ENCODE measurements around the gene HHIPL2.

GRCh38 chr1:222555992-222556615 is 8.2 kb upstream of the HHIPL2 start:
- TF ChIP-seq, protein P1, sequence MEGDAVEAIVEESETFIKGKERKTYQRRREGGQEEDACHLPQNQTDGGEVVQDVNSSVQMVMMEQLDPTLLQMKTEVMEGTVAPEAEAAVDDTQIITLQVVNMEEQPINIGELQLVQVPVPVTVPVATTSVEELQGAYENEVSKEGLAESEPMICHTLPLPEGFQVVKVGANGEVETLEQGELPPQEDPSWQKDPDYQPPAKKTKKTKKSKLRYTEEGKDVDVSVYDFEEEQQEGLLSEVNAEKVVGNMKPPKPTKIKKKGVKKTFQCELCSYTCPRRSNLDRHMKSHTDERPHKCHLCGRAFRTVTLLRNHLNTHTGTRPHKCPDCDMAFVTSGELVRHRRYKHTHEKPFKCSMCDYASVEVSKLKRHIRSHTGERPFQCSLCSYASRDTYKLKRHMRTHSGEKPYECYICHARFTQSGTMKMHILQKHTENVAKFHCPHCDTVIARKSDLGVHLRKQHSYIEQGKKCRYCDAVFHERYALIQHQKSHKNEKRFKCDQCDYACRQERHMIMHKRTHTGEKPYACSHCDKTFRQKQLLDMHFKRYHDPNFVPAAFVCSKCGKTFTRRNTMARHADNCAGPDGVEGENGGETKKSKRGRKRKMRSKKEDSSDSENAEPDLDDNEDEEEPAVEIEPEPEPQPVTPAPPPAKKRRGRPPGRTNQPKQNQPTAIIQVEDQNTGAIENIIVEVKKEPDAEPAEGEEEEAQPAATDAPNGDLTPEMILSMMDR (IDR thresholded peaks at IDR 0.05): no peak
- no peak for TF ChIP-seq POLR2A (IDR thresholded peaks at IDR 0.05)
- TF ChIP-seq EP300 (IDR thresholded peaks at IDR 0.05): no peak
- TF ChIP-seq POLR2AphosphoS5 (IDR thresholded peaks at IDR 0.05): no peak
